Neutrophil (primary cell): ENCODE results near the gene COPB1.

Experiments
- H3K27ac ChIP-seq: fragments of 200-600 bp; sonication (generic); 2 replicates; pipeline ENCODE4 v1.5.1; 2016; ENCODE audit warnings: mild to moderate bottlenecking, moderate library complexity
- H3K27me3 ChIP-seq: fragments of 200-600 bp; sonication (generic); 2 replicates; pipeline ENCODE4 v1.6.0; 2016; ENCODE audit warnings: mild to moderate bottlenecking
- H3K36me3 ChIP-seq: fragments of 200-600 bp; sonication (generic); 2 replicates; pipeline ENCODE4 v1.5.1; 2017
- H3K4me1 ChIP-seq, 2 experiments: fragments of 200-600 bp in 1 of 2; sonication (generic) in 1 of 2; 1 replicate in 1 of 2; 2 replicates in 1 of 2; pipeline versions ENCODE4 v1.5.1 to v1.6.1; 2013 to 2016; ENCODE audit warnings: low read depth in 1 of 2, low read length in 1 of 2, mild to moderate bottlenecking in 1 of 2, moderate library complexity in 1 of 2; ENCODE audit not compliant: control insufficient read depth in 1 of 2, insufficient read depth in 1 of 2
- H3K4me3 ChIP-seq, 2 experiments: fragments of 200-600 bp in 1 of 2; sonication (generic) in 1 of 2; 1 replicate in 1 of 2; 2 replicates in 1 of 2; pipeline ENCODE4 v1.5.1; 2013 to 2016; ENCODE audit warnings: low read depth in 1 of 2, low read length in 1 of 2, mild to moderate bottlenecking in 1 of 2, moderate library complexity in 1 of 2
- H3K9me3 ChIP-seq: fragments of 200-600 bp; sonication (generic); 2 replicates; pipeline ENCODE4 v1.5.1; 2016
- CTCF ChIP-seq: fragments of 200-600 bp; sonication (generic); IDR thresholded peaks from 2 replicates; pipeline ENCODE4 v1.5.1; 2016; ENCODE audit warnings: antibody characterized with exemption

The COPB1 gene

DNA sequence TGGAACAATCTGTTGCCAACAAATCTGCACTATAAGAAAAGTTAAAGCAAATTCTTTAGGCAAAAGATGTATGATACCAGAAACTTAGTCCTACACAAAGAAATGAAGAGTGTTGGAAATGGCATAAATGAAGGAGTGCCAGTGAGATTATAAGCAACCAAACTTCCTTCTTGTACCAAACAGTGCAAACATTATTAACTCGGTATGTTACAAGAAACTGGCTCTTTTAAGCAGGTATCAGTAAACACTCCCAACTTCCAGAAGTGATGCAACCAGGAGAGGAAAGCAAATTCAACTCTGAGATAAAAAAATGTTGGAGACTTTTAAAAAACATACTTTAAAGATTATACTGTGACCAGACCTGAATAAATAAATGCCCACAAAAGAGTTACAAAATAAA, 28.5 kb downstream of the COPB1 start:
- no peaks in the 10 kb centered on the region for H3K27me3 ChIP-seq
- TF ChIP-seq CTCF = no peak
- H3K4me1 ChIP-seq = no peaks in the 10 kb centered on the region
- H3K9me3 ChIP-seq = no peaks in the 10 kb centered on the region
- H3K36me3 ChIP-seq = peaks cover 100% of the 10 kb centered on the region
- no peak overlapping the region for H3K4me3 ChIP-seq
- no peak overlapping the region for H3K27ac ChIP-seq

- no peak overlapping the region for H3K4me3 ChIP-seq
- TF ChIP-seq CTCF = no peak
- H3K27me3 ChIP-seq = no peaks in the 10 kb centered on the region
- H3K4me1 ChIP-seq = no peaks in the 10 kb centered on the region
- H3K36me3 ChIP-seq = peaks cover 100% of the 10 kb centered on the region
- no peak overlapping the region for H3K27ac ChIP-seq
- H3K9me3 ChIP-seq = no peaks in the 10 kb centered on the region
Observed at GRCh38 chr11:14463623-14464022, 36.0 kb downstream of the COPB1 start.

DNA sequence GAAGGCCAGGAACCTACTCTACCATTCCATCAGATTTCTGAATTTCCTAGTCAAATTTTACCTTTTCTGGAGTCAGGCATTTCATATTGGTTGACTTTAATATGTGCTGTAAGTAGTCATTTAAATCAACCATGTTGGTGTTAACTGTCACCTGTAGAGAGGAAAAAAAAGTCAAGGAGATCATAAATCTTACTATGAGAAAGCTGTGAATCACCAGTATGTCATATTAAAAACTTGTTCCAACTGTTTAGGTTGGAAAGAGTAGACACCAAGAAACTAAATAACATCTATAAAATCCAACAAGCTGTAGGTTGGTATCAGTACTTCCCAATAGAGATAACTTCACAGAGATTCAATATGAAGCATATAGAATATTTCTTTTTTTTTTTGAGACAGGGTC, 39.5 kb downstream of the COPB1 start:
- H3K9me3 ChIP-seq = no peaks in the 10 kb centered on the region
- no peak for TF ChIP-seq CTCF
- no peaks in the 10 kb centered on the region for H3K4me1 ChIP-seq
- peaks cover 100% of the 10 kb centered on the region for H3K36me3 ChIP-seq
- H3K27ac ChIP-seq = no peak overlapping the region
- H3K4me3 ChIP-seq = no peak overlapping the region
- no peaks in the 10 kb centered on the region for H3K27me3 ChIP-seq

GRCh38 chr11:14458377-14458776, 41.2 kb downstream of the COPB1 start:
- TF ChIP-seq CTCF = no peak
- H3K9me3 ChIP-seq = no peaks in the 10 kb centered on the region
- no peaks in the 10 kb centered on the region for H3K27me3 ChIP-seq
- H3K27ac ChIP-seq = no peak overlapping the region
- H3K4me1 ChIP-seq = no peaks in the 10 kb centered on the region
- no peak overlapping the region for H3K4me3 ChIP-seq
- peaks cover 92% of the 10 kb centered on the region for H3K36me3 ChIP-seq

GRCh38 chr11:14455648-14456430, 43.8 kb downstream of the COPB1 start:
- Histone ChIP-seq H3K9me3 (no peaks in the 10 kb centered on the region), H3K36me3 (peaks cover 80% of the 10 kb centered on the region), H3K27me3 (no peaks in the 10 kb centered on the region), H3K4me1 (no peaks in the 10 kb centered on the region), H3K27ac (no peak overlapping the region), H3K4me3 (no peak overlapping the region)
- no peak for TF ChIP-seq CTCF
